Measurements from ENCODE around the gene ATP1A4. TPM values are rescaled to one million over a fixed set of nuclear protein-coding genes. Genes with fewer than 3 reads are reported as not detected.
A peak's percentile ranks its signal among the peaks of the same experiment; 100 is the strongest.

The ATP1A4 gene
- total RNA-seq, 2 donors from 2014 or later = 2.8 to 5.2 TPM

DNA sequence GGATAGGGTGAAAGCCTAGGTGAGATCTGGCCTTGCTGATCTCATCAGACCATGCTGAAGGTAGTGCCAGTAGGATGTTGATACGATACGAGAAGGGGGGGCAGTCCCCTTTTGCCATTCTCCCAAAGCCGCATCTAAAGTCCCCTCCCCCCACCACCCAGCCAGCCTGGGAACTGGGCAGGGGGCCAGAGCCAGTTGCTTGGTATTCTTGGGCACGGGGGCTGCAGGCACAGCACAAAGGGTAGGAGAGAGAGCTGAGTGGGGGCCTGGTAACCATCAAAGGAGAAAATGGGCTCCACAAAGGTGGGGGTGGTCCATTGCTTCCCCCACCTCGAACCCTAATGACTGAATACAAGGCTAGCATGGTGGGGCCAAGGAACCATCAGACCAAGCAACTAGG, 59.2 kb downstream of the ATP1A4 start:
- no peaks in the 10 kb centered on the region for H3K27me3 ChIP-seq (replicated peaks; ENCODE audit: insufficient read depth)
- 43% methylated on average over 5 of the region's 5 CpGs for WGBS
- H3K27ac ChIP-seq = no peak overlapping the region
- DNase-seq (ENCODE audit: low spot score) = no peak
- H3K4me1 ChIP-seq (replicated peaks) = peaks cover 10% of the 10 kb centered on the region
- H3K9me3 ChIP-seq = no peaks in the 10 kb centered on the region
- H3K4me3 ChIP-seq = no peak overlapping the region
- TF ChIP-seq POLR2A (IDR thresholded peaks at IDR 0.05) = no peak
- TF ChIP-seq, protein P1, sequence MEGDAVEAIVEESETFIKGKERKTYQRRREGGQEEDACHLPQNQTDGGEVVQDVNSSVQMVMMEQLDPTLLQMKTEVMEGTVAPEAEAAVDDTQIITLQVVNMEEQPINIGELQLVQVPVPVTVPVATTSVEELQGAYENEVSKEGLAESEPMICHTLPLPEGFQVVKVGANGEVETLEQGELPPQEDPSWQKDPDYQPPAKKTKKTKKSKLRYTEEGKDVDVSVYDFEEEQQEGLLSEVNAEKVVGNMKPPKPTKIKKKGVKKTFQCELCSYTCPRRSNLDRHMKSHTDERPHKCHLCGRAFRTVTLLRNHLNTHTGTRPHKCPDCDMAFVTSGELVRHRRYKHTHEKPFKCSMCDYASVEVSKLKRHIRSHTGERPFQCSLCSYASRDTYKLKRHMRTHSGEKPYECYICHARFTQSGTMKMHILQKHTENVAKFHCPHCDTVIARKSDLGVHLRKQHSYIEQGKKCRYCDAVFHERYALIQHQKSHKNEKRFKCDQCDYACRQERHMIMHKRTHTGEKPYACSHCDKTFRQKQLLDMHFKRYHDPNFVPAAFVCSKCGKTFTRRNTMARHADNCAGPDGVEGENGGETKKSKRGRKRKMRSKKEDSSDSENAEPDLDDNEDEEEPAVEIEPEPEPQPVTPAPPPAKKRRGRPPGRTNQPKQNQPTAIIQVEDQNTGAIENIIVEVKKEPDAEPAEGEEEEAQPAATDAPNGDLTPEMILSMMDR (IDR thresholded peaks at IDR 0.05) = no peak
- TF ChIP-seq POLR2AphosphoS5 (IDR thresholded peaks at IDR 0.05) = no peak
- H3K36me3 ChIP-seq = peaks cover 6 to 7% of the 10 kb centered on the region in 2 donors
- intact Hi-C loops (cut with DNase I) = no loop called here

DNA sequence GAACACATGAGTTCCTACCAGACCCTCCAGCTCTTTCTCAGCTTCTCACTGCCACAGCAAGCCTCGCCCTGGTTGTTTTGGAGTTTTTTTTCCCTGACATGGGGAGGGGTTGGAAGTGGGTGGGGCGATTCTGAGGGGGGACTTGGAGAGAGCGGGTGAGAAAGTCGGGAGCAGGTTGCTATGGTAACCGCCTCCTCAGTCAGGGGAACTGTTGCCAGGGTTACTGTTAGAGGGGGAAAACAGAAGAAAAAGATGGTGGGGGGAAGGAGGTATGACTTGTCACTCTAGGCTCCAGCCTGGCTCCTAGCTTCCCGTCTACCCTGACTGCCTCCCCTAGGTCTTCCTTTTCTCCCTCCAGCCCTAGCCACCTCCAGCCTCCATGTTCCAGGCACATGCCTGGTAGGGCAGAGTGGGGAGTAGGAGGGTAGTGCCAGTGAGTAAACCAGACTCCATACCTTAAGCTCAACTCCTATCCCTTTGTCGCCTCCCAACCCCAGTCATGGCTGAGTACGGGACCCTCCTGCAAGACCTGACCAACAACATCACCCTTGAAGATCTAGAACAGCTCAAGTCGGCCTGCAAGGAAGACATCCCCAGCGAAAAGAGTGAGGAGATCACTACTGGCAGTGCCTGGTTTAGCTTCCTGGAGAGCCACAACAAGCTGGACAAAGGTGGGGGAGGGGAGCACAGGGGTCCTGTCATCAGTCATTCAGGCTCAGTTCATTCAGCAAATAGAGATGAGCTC, 59.8 kb downstream of the ATP1A4 start:
- 72% methylated on average over 10 of the region's 10 CpGs for WGBS
- peaks cover 6 to 7% of the 10 kb centered on the region in 2 donors for H3K36me3 ChIP-seq
- H3K9me3 ChIP-seq = no peaks in the 10 kb centered on the region
- DNase-seq (ENCODE audit: low spot score) = no peak
- no peaks in the 10 kb centered on the region for H3K27me3 ChIP-seq (replicated peaks; ENCODE audit: insufficient read depth)
- no peak for TF ChIP-seq POLR2AphosphoS5 (IDR thresholded peaks at IDR 0.05)
- TF ChIP-seq, protein P1 (IDR thresholded peaks at IDR 0.05) = no peak
- TF ChIP-seq POLR2A (IDR thresholded peaks at IDR 0.05) = no peak
- H3K4me3 ChIP-seq = no peak overlapping the region
- intact Hi-C loops (cut with DNase I) = no loop called here
- H3K4me1 ChIP-seq (replicated peaks) = peaks cover 6% of the 10 kb centered on the region
- no peak overlapping the region for H3K27ac ChIP-seq

DNA sequence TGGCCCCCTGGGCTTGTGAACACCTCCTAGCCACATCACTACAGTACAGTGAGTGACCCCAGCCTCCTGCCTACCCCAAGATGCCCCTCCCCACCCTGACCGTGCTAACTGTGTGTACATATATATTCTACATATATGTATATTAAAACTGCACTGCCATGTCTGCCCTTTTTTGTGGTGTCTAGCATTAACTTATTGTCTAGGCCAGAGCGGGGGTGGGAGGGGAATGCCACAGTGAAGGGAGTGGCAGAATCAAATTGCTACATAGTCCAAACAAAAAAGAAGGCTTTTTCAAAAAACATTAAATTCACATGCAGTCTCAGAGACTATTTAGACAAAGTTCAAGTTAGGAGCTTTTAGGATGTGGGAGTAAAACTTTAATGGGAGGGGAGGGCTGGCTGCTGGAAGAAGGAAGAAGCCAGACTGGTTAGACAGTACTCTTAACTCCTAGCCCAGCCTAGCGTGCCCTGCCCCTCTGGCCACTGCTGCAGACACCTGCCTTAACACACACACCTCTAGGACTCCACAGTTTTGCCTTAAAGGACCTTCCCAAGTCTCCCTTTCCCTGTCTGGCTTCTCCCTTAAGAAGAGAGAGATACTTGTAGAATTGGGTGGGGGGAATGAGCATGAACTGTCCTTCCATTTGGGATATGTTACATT, 63.2 kb downstream of the ATP1A4 start:
- TF ChIP-seq, protein P1 (IDR thresholded peaks at IDR 0.05) = no peak
- peak; percentile 15 for TF ChIP-seq POLR2AphosphoS5 (IDR thresholded peaks at IDR 0.05)
- peak; percentile 43 for DNase-seq (ENCODE audit: low spot score)
- H3K36me3 ChIP-seq = peaks cover 6 to 7% of the 10 kb centered on the region in 2 donors
- H3K4me1 ChIP-seq (replicated peaks) = no peaks in the 10 kb centered on the region
- H3K4me3 ChIP-seq = no peak overlapping the region
- intact Hi-C loops (cut with DNase I) = no loop called here
- H3K9me3 ChIP-seq = no peaks in the 10 kb centered on the region
- WGBS = 48% methylated on average over 3 of the region's 3 CpGs
- no peaks in the 10 kb centered on the region for H3K27me3 ChIP-seq (replicated peaks; ENCODE audit: insufficient read depth)
- H3K27ac ChIP-seq = peak overlapping the region; percentile 14 to 55

DNA sequence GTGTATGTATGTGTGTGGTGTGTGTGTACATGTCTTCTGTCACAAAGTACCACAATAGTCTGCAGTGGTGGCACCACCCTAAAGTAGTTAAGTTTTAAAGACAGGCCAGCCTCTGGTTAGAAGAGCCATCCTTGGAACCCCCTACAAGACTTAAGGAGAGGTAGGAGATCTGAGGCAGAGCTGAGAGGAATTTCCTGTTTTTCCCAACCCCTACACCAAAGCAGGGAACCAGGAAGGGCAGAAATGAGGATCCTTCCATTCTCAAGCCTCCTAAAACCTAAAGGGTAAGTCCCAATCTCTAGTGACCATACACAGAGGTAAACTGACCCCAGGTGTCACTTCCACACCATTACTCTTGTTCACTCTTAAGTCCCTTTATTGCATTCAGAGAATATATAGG, 64.9 kb downstream of the ATP1A4 start:
- DNase-seq (ENCODE audit: low spot score) = no peak
- intact Hi-C loops (cut with DNase I) = no loop called here
- TF ChIP-seq POLR2A (IDR thresholded peaks at IDR 0.05) (no peak), POLR2AphosphoS5 (IDR thresholded peaks at IDR 0.05) (no peak)
- TF ChIP-seq, protein P1 (IDR thresholded peaks at IDR 0.05) = no peak
- Histone ChIP-seq H3K27me3 (replicated peaks; ENCODE audit: insufficient read depth) (no peaks in the 10 kb centered on the region), H3K36me3 (peaks cover 6 to 15% of the 10 kb centered on the region in 2 donors), H3K4me1 (replicated peaks) (no peaks in the 10 kb centered on the region), H3K27ac (no peak overlapping the region), H3K4me3 (no peak overlapping the region), H3K9me3 (no peaks in the 10 kb centered on the region)

Data from prostate gland (tissue), 2 donors.